Activated CD8-positive, alpha-beta T cell treated with anti-CD3 and anti-CD28 coated beads, Interleukin-2, amount 10 ng/mL, durations not matched to agents 7 days and 5 days (primary cell): ENCODE data around the gene KIAA1549. TPM values are rescaled to one million over a fixed set of nuclear protein-coding genes. Genes with fewer than 3 reads are reported as not detected.
"Not testable (repeated sequence)": the region's sequence is repeated elsewhere in the genome, so short reads cannot be mapped to it uniquely, and the experiment has no call there.

Experiments used
- ATAC-seq: fragments of 150-1000 bp; cut with Tn5 transposase; one replicate; pipeline ENCODE4 v1.10.0; 2021; ENCODE audit warnings: moderate library complexity
- CTCF ChIA-PET: fragments of 350-600 bp; sonication (Branson Sonifier 250); formaldehyde crosslinking; loops from one replicate; lab custom pipeline; 2021; ENCODE audit warnings: antibody characterized with exemption; lab: Charles Lee
- POLR2A ChIA-PET: fragments of 350-600 bp; sonication (Branson Sonifier 250); formaldehyde crosslinking; loops from one replicate; lab custom pipeline; 2021; ENCODE audit warnings: antibody characterized with exemption; lab: Charles Lee
- DNase-seq: peaks from one replicate; pipeline ENCODE4 v3.0.0-alpha.2; 2020
- H3K27ac Mint-ChIP-seq: one replicate; pipeline ENCODE4 v1.8.0; 2021; ENCODE audit warnings: mild to moderate bottlenecking, mixed read lengths
- H3K27me3 Mint-ChIP-seq: one replicate; pipeline ENCODE4 v1.8.0; 2021; ENCODE audit warnings: low read depth, mixed read lengths
- H3K36me3 Mint-ChIP-seq: one replicate; pipeline ENCODE4 v1.8.0; 2021; ENCODE audit warnings: low read depth, mixed read lengths
- H3K4me1 Mint-ChIP-seq: one replicate; pipeline ENCODE4 v1.8.0; 2021; ENCODE audit warnings: low read depth, mixed read lengths
- H3K4me3 Mint-ChIP-seq: one replicate; pipeline ENCODE4 v1.8.0; 2021; ENCODE audit warnings: mild to moderate bottlenecking, mixed read lengths
- H3K9me3 Mint-ChIP-seq: one replicate; pipeline ENCODE4 v1.8.0; 2022; ENCODE audit warnings: mixed read lengths; ENCODE audit not compliant: insufficient read depth
- total RNA-seq, 2 experiments: library from RNA; stranded (reverse); gene quantifications; one replicate each; pipeline ENCODE4 v1.2.3, GENCODE V29; 2021

KIAA1549 gene
- total RNA-seq, 2 experiments from 2014 or later: 1.2 to 1.5 TPM

DNA sequence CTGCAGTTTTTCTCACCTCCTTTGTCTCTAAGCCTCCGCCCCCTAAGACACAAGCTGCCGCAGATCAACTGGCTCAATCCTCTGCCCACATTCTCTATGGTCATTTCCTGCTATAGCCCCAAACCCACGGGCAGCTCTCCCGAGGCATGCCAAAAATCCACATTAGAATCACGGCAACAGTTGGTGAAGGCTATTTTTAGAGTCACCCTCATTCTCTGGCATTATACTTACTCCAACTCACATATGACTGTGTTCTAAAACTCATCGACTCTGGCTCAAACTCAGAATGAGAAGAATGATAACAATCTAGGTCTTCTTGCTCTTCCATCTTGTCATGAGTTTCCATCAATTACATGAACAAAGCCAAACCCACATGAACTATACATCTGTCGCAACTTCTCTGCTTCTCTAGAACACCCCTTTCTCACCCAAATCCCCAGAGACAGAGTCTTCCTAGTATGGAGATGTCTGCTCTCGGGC is 10.9 kb upstream of the KIAA1549 start:
- Mint-ChIP-seq H3K9me3 (no peaks in the 10 kb centered on the region), H3K27ac (no peak overlapping the region), H3K4me3 (no peak overlapping the region), H3K4me1 (no peaks in the 10 kb centered on the region), H3K27me3 (peaks cover 32% of the 10 kb centered on the region), H3K36me3 (no peaks in the 10 kb centered on the region)
- ChIA-PET CTCF (no interaction called here), POLR2A (no interaction called here)
- DNase-seq (no peak), ATAC-seq (no peak)

GRCh38 chr7:138987686-138988085 is 6.5 kb upstream of the KIAA1549 start:
- CTCF ChIA-PET: interaction anchor here (2.6 kb wide), 1 partner anchor 101 kb away, joined by 9 read pairs; no protein-coding TSS in a partner anchor
- Mint-ChIP-seq H3K9me3 (no peaks in the 10 kb centered on the region), H3K36me3 (no peaks in the 10 kb centered on the region), H3K4me3 (no peak overlapping the region), H3K4me1 (peaks cover 2% of the 10 kb centered on the region), H3K27me3 (peaks cover 35% of the 10 kb centered on the region), H3K27ac (no peak overlapping the region)
- no peak for DNase-seq
- no peak for ATAC-seq
- POLR2A ChIA-PET: no interaction called here

DNA sequence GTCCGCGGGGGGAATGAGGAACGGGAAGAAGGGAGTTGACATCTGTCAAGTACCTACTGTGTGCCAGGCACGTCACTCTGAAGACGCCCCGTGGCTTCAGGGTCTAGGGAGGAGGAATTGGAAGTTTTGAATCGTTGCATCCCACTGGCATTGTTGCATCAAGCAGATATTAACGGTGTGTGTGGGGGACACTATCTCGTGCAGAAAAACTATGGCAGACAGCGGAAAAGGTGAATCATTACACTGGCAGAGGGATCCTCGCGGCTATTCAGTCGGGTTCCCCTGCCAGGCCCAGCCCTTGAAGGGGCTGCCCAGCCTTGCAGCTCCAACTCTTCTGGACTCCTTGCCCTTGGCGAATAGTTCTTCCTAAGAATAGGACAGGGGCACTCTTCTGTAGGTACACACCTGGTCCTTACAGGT is 1.0 kb upstream of the KIAA1549 start:
- DNase-seq (no peak), ATAC-seq (no peak)
- Mint-ChIP-seq H3K27me3 (peaks cover 47% of the 10 kb centered on the region), H3K36me3 (peaks cover 5% of the 10 kb centered on the region), H3K9me3 (no peaks in the 10 kb centered on the region), H3K4me3 (peak overlapping the region; percentile 63), H3K27ac (peak overlapping the region; percentile 36), H3K4me1 (peaks cover 20% of the 10 kb centered on the region)
- POLR2A ChIA-PET: interaction anchor here (0.6 kb wide), 1 partner anchor 12 kb away, joined by 3 read pairs; no protein-coding TSS in a partner anchor
- CTCF ChIA-PET: interaction anchor here (0.6 to 6.3 kb wide), 9 partner anchors 17 to 1061 kb away, joined by 3 to 56 read pairs (median 3); no protein-coding TSS in a partner anchor

GRCh38 chr7:138980563-138981291 is 462 bp downstream of the KIAA1549 start:
- ChIA-PET POLR2A (interaction anchor here (0.6 to 1.0 kb wide), 2 partner anchors 55 to 65 kb away, joined by 3 to 5 read pairs; partner anchors contain the start of gene ZC3HAV1L), CTCF (interaction anchor here (1.1 to 6.3 kb wide), 4 partner anchors 37 to 94 kb away, joined by 3 to 56 read pairs (median 3); no protein-coding TSS in a partner anchor)
- peak overlapping the region; percentile 87 for H3K4me3 Mint-ChIP-seq
- no peak for DNase-seq
- peak overlapping the region; percentile 2 for H3K27ac Mint-ChIP-seq
- H3K36me3 Mint-ChIP-seq: peaks cover 5% of the 10 kb centered on the region
- H3K4me1 Mint-ChIP-seq: peaks cover 20% of the 10 kb centered on the region
- H3K27me3 Mint-ChIP-seq: peaks cover 42% of the 10 kb centered on the region
- ATAC-seq: no peak
- H3K9me3 Mint-ChIP-seq: no peaks in the 10 kb centered on the region

- ATAC-seq (no peak), DNase-seq (no peak)
- CTCF ChIA-PET: interaction anchor here (1.1 to 6.3 kb wide), 3 partner anchors 38 to 93 kb away, joined by 3 to 56 read pairs (median 3); no protein-coding TSS in a partner anchor
- H3K36me3 Mint-ChIP-seq: peaks cover 5% of the 10 kb centered on the region
- peak overlapping the region; percentile 87 for H3K4me3 Mint-ChIP-seq
- peaks cover 43% of the 10 kb centered on the region for H3K27me3 Mint-ChIP-seq
- peaks cover 20% of the 10 kb centered on the region for H3K4me1 Mint-ChIP-seq
- POLR2A ChIA-PET: interaction anchor here (1.0 kb wide), 1 partner anchor 55 kb away, joined by 5 read pairs; the partner anchor contains the start of gene ZC3HAV1L
- no peaks in the 10 kb centered on the region for H3K9me3 Mint-ChIP-seq
- H3K27ac Mint-ChIP-seq: no peak overlapping the region
These were observed 1.1 kb downstream of the KIAA1549 start for GRCh38 chr7:138979988-138980562.

- ATAC-seq (peak; percentile 38), DNase-seq (peak; percentile 37)
- Mint-ChIP-seq H3K9me3 (no peaks in the 10 kb centered on the region), H3K4me1 (peaks cover 20% of the 10 kb centered on the region), H3K36me3 (peaks cover 5% of the 10 kb centered on the region), H3K27me3 (peaks cover 48% of the 10 kb centered on the region), H3K27ac (no peak overlapping the region), H3K4me3 (no peak overlapping the region)
- ChIA-PET CTCF (interaction anchor here (1.1 to 6.3 kb wide), 2 partner anchors 60 to 92 kb away, joined by 3 to 56 read pairs; no protein-coding TSS in a partner anchor), POLR2A (no interaction called here)
These were observed 1.8 kb downstream of the KIAA1549 start for GRCh38 chr7:138979226-138979979.

- POLR2A ChIA-PET: no interaction called here
- peaks cover 48% of the 10 kb centered on the region for H3K27me3 Mint-ChIP-seq
These were observed 2.5 kb downstream of the KIAA1549 start for GRCh38 chr7:138978541-138979184.

GRCh38 chr7:138976161-138976560 is 5.0 kb downstream of the KIAA1549 start:
- H3K4me1 Mint-ChIP-seq, DNase-seq, H3K36me3 Mint-ChIP-seq, H3K27ac Mint-ChIP-seq, H3K9me3 Mint-ChIP-seq, POLR2A ChIA-PET, H3K4me3 Mint-ChIP-seq, ATAC-seq: not testable (repeated sequence)
- CTCF ChIA-PET: interaction anchor here (1.1 to 3.3 kb wide), 3 partner anchors 41 to 90 kb away, joined by 3 to 13 read pairs (median 5); no protein-coding TSS in a partner anchor
- peaks cover 41% of the 10 kb centered on the region for H3K27me3 Mint-ChIP-seq

More at GRCh38 chr7:138978541-138979184, 2.5 kb downstream of the KIAA1549 start:
- Mint-ChIP-seq H3K4me1 (peaks cover 20% of the 10 kb centered on the region), H3K9me3 (no peaks in the 10 kb centered on the region), H3K27ac (no peak overlapping the region), H3K4me3 (no peak overlapping the region), H3K36me3 (peaks cover 5% of the 10 kb centered on the region)
- DNase-seq (no peak), ATAC-seq (no peak)
- CTCF ChIA-PET: interaction anchor here (1.1 to 6.3 kb wide), 2 partner anchors 59 to 92 kb away, joined by 3 to 56 read pairs; no protein-coding TSS in a partner anchor

DNA sequence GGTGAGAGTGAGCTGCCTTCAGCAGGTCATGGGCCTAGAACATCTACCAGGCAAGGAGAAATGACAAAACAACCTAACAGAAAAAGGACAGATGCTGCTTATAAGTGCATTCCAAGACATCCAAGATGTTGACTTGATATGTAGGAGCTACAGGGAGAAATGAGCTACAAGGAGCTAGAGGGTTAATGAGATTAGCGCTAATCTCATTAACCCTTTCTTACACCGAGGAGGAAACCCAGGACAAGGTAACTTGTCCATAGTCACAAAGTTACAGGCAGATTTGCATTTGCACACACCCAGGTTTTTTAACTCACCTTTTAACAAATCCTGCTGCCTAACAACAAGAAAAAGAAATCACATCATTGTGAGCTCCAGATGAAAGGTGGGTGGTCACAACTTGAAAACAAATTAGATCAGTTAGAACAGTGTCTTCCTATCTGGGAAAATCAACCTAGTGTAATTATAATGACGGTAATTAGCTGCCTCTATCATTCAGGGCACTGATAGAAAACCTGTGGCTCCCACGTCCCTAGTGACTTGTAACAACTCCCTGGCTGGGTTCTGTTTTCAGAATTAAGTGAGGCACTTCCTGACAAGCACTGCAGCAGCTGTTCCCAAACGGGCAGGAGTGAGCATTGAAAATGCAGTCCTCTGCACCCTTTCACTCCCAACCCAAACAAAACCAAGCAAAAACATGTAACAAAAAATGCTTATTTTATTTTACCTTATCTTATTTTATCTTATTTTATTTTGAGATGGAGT is 5.7 kb downstream of the KIAA1549 start:
- H3K9me3 Mint-ChIP-seq: no peaks in the 10 kb centered on the region

GRCh38 chr7:138974675-138975292 is 6.4 kb downstream of the KIAA1549 start:
- DNase-seq: no peak
- H3K36me3 Mint-ChIP-seq: peaks cover 1% of the 10 kb centered on the region
- ATAC-seq: no peak
- no peak overlapping the region for H3K4me3 Mint-ChIP-seq
- H3K27ac Mint-ChIP-seq: no peak overlapping the region
- H3K9me3 Mint-ChIP-seq: no peaks in the 10 kb centered on the region
- H3K27me3 Mint-ChIP-seq: peaks cover 31% of the 10 kb centered on the region
- ChIA-PET POLR2A (no interaction called here), CTCF (interaction anchor here (1.7 to 3.3 kb wide), 2 partner anchors 44 to 88 kb away, joined by 5 to 13 read pairs; no protein-coding TSS in a partner anchor)
- H3K4me1 Mint-ChIP-seq: no peaks in the 10 kb centered on the region

More for the DNA sequence above, 5.7 kb downstream of the KIAA1549 start:
- ChIA-PET POLR2A (no interaction called here), CTCF (interaction anchor here (1.1 to 3.3 kb wide), 3 partner anchors 41 to 89 kb away, joined by 3 to 13 read pairs (median 5); no protein-coding TSS in a partner anchor)
- H3K27ac Mint-ChIP-seq: no peak overlapping the region
- H3K36me3 Mint-ChIP-seq: peaks cover 5% of the 10 kb centered on the region
- ATAC-seq (no peak), DNase-seq (no peak)
- H3K27me3 Mint-ChIP-seq: peaks cover 38% of the 10 kb centered on the region
- H3K4me3 Mint-ChIP-seq: no peak overlapping the region
- peaks cover 5% of the 10 kb centered on the region for H3K4me1 Mint-ChIP-seq
